Adrenal gland (tissue), 12 donors: Measurements from ENCODE around the gene GLIS2. TPM values are rescaled to one million over a fixed set of nuclear protein-coding genes. Genes with fewer than 3 reads are reported as not detected.
A peak's percentile ranks its signal among the peaks of the same experiment; 100 is the strongest.

Experiments
- DNase-seq, 7 donors: peaks; one replicate each; pipeline ENCODE4 v3.0.0-alpha.2; 2019 to 2020
- H3K27ac ChIP-seq, 5 donors: fragments of 200-600 bp; sonication (generic) in 4 of 5; 1 replicate in 3 of 5; 2 replicates in 2 of 5; pipeline versions ENCODE4 v1.5.1 to v1.8.0; 2016 to 2020; ENCODE audit warnings: mild to moderate bottlenecking in 1 of 5
- H3K27me3 ChIP-seq: fragments of 200-600 bp; 2 replicates; pipeline ENCODE4 v1.8.0; 2021
- H3K36me3 ChIP-seq, 2 donors: fragments of 200-600 bp; replicated peaks in 1 of 2; 1 replicate in 1 of 2; 2 replicates in 1 of 2; pipeline versions ENCODE4 v1.5.1 to v1.8.0; 2018 to 2022
- H3K4me1 ChIP-seq, 2 donors: fragments of 200-600 bp; replicated peaks in 1 of 2; 1 replicate in 1 of 2; 2 replicates in 1 of 2; pipeline versions ENCODE4 v1.5.1 to v1.8.0; 2018 to 2021
- H3K4me3 ChIP-seq, 4 donors: fragments of 200-600 bp; sonication (generic) in 3 of 4; one replicate each; pipeline ENCODE4 v1.5.1; 2016 to 2018
- H3K9me3 ChIP-seq, 3 donors: fragments of 200-600 bp; sonication (generic) in 1 of 3; replicated peaks in 1 of 3; 1 replicate in 2 of 3; 2 replicates in 1 of 3; pipeline versions ENCODE4 v1.5.1 to v1.8.0; 2016 to 2021
- POLR2A ChIP-seq, 2 donors: fragments of 450-650 bp; IDR thresholded peaks; one replicate each; pipeline ENCODE4 v1.6.1; 2017; ENCODE audit warnings: antibody characterized with exemption in 2 of 2, mild to moderate bottlenecking in 2 of 2, moderate library complexity in 1 of 2
- WGBS, 4 donors: extraction: QIAGEN DNeasy Blood & Tissue Kit in 2 of 4; methylation state at CpG; one replicate each; pipeline versions ENCODE4 v1.1.5 to v1.1.7; 2013 to 2017; 5-methylcytosine and 5-hydroxymethylcytosine counted together
- intact Hi-C, 2 donors: fragments of 100-400 bp; cut with DNase I; formaldehyde crosslinking; loops; one replicate each; pipeline versions ENCODE4 v1.14.1 to v1.15.0; 2022 to 2023
- polyA plus RNA-seq, 3 donors: library from polyadenylated mRNA; stranded (reverse); fragments of 200-250 nt in 2 of 3; fragments of 350-450 nt in 1 of 3; fragmentation: Illumina TruSeq in 1 of 3; extraction: RNeasy Lipid Tissue Mini Kit (QIAGEN cat#74804) in 1 of 3; gene quantifications; one replicate each; pipeline ENCODE4 v1.2.3, GENCODE V29; 2013 to 2014
- total RNA-seq, 9 donors: library from RNA; depleted of rRNA in 4 of 9; stranded (reverse); fragments of >200 nt in 4 of 9; fragments of 120-200 nt in 1 of 9; fragmentation: NEBNext Ultra II Directional in 1 of 9; extraction: Animal tissue kit (Norgen Biotek cat#: 25700) in 1 of 9; gene quantifications; one replicate each; pipeline versions ENCODE4 v1.1.0 to v1.2.4, GENCODE V29; 2013 to 2023
- TF ChIP-seq, protein P1 (sequence below), 6 experiments: fragments of 450-650 bp in 4 of 6; fragments of 200-600 bp in 2 of 6; sonication (generic) in 1 of 6; IDR thresholded peaks; 1 replicate in 5 of 6; 2 replicates in 1 of 6; pipeline versions ENCODE4 v1.5.1 to v1.8.0; 2016 to 2021; ENCODE audit warnings: antibody characterized with exemption in 6 of 6, mild to moderate bottlenecking in 2 of 6, moderate library complexity in 1 of 6
- donor health status: healthy with polysubstance abuse.
- donor health status: Bipolar disorder and iron deficiency.
- donor health status: DM: yes; HTN: yes; CAD: no.
- donor health status: DM: no; HTN: no; CAD: no.
- donor health status: DM: no; HTN: no; CAD: no.
- donor health status: DM: yes; HTN: yes; CAD: no.

GLIS2 gene
- total and polyA plus RNA-seq, 12 donors, result 2.0 to 36.2 (median 17.0) TPM

- WGBS, 4 donors, result 91 to 96% (median 94%) methylated on average over 10 to 12 of the region's 12 CpGs
- Histone ChIP-seq H3K4me3 (no peak overlapping the region), H3K4me1 (peaks cover 7 to 13% of the 10 kb centered on the region in 2 donors), H3K9me3 (no peaks in the 10 kb centered on the region), H3K27ac (no peak overlapping the region), H3K36me3 (peaks cover 0 to 9% of the 10 kb centered on the region in 2 donors), H3K27me3 (no peaks in the 10 kb centered on the region)
- intact Hi-C loops, result no loop called here
- no peak for DNase-seq
- no peak for TF ChIP-seq POLR2A (IDR thresholded peaks at IDR 0.05)
- TF ChIP-seq, protein P1, sequence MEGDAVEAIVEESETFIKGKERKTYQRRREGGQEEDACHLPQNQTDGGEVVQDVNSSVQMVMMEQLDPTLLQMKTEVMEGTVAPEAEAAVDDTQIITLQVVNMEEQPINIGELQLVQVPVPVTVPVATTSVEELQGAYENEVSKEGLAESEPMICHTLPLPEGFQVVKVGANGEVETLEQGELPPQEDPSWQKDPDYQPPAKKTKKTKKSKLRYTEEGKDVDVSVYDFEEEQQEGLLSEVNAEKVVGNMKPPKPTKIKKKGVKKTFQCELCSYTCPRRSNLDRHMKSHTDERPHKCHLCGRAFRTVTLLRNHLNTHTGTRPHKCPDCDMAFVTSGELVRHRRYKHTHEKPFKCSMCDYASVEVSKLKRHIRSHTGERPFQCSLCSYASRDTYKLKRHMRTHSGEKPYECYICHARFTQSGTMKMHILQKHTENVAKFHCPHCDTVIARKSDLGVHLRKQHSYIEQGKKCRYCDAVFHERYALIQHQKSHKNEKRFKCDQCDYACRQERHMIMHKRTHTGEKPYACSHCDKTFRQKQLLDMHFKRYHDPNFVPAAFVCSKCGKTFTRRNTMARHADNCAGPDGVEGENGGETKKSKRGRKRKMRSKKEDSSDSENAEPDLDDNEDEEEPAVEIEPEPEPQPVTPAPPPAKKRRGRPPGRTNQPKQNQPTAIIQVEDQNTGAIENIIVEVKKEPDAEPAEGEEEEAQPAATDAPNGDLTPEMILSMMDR (IDR thresholded peaks at IDR 0.05), result no peak
Observed at GRCh38 chr16:4365615-4366014, 49.7 kb downstream of the GLIS2 start.

DNA sequence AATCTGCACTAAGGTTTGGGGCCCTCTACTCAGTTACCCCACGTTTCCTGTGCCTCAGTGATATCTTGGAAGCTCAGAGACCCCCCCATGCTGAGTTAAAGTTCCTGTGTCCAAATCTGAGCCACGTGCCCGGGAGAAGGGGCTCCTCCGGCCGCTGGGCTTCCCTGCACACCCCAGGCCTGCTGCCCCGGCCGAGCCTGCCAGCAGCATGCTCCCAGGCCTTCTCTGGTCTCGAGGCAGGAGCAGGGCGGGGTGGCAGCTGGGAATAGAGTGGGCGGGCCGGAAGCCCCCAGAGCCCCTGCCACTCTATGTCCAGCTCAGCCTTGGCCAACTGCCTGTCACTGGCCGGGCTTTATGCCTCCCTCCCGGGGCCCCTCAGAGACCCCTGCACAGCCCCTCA lies 50.1 kb downstream of the GLIS2 start:
- WGBS, 4 donors, result 80 to 91% (median 86%) methylated on average over 2 to 13 of the region's 13 CpGs
- Histone ChIP-seq H3K36me3 (peaks cover 0 to 9% of the 10 kb centered on the region in 2 donors), H3K4me1 (peaks cover 7 to 17% of the 10 kb centered on the region in 2 donors), H3K27ac (no peak overlapping the region), H3K27me3 (no peaks in the 10 kb centered on the region), H3K9me3 (no peaks in the 10 kb centered on the region), H3K4me3 (no peak overlapping the region)
- TF ChIP-seq, protein P1 (IDR thresholded peaks at IDR 0.05), result no peak
- TF ChIP-seq POLR2A (IDR thresholded peaks at IDR 0.05), result no peak
- no peak for DNase-seq
- intact Hi-C loops, result no loop called here

GRCh38 chr16:4367393-4367856 lies 51.6 kb downstream of the GLIS2 start:
- Histone ChIP-seq H3K27me3 (no peaks in the 10 kb centered on the region), H3K4me3 (no peak overlapping the region), H3K9me3 (no peaks in the 10 kb centered on the region), H3K36me3 (peaks cover 0 to 6% of the 10 kb centered on the region in 2 donors), H3K27ac (no peak overlapping the region), H3K4me1 (peaks cover 12 to 27% of the 10 kb centered on the region in 2 donors)
- intact Hi-C loops, result no loop called here
- TF ChIP-seq, protein P1 (IDR thresholded peaks at IDR 0.05), result no peak
- TF ChIP-seq POLR2A (IDR thresholded peaks at IDR 0.05), result no peak
- 74 to 85% (median 82%) methylated on average over 3 to 5 of the region's 5 CpGs for WGBS, 4 donors
- DNase-seq, result no peak

DNA sequence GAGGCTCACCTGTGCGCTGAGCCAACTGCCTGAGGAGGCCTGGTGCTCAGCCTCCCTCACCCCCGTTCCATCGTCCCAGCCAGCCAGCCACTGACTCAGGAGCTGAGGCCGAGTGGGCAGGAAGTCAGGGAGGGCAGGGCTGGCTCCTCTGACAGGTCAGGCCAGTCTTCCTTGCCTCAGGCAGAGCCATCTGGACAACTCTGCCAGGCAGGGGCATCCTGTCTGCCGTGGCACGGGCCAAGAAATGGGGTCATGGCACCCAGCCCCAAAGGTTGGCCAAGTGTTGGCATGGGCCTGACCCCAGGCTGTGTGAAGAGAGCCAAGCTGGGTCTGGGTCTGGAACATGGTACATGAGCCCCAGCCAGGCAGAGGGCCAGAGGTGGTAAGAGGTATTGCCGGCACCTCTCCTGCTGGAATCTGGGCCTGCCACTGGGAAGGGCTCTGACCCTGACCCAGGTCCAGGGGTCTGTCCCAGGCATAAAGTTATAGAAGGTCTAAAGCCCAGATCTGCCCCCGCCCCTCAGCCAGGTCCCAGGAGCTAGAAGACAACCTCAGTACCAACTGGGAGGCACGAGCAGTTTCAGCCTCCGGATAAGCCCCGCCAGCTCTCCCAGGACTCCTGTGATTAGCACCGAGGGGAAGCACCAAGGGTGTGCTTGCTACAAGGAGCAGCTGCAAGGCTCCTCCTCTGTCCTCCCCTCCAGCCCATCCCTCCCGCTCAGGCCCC lies 53.3 kb downstream of the GLIS2 start:
- no peak for TF ChIP-seq POLR2A (IDR thresholded peaks at IDR 0.05)
- TF ChIP-seq, protein P1 (IDR thresholded peaks at IDR 0.05), result no peak
- DNase-seq, result peak in 6 of 7 donors; percentile 64 to 86 (median 74)
- Histone ChIP-seq H3K4me3 (no peak overlapping the region), H3K27me3 (no peaks in the 10 kb centered on the region), H3K36me3 (peaks cover 0 to 5% of the 10 kb centered on the region in 2 donors), H3K27ac (peak overlapping the region in 4 of 5 donors; percentile 21 to 90 (median 44)), H3K9me3 (no peaks in the 10 kb centered on the region), H3K4me1 (peaks cover 17 to 40% of the 10 kb centered on the region in 2 donors)
- WGBS, 4 donors, result 36 to 71% (median 67%) methylated on average over 2 to 13 of the region's 13 CpGs
- intact Hi-C loops, result no loop called here
